Bronchial epithelial cell (primary cell): ENCODE measurements around the gene RAB6B. TPM values are rescaled to one million over a fixed set of nuclear protein-coding genes. Genes with fewer than 3 reads are reported as not detected.

Source experiments
- DNase-seq: peaks from one replicate; pipeline ENCODE4 v3.0.0-alpha.2; 2010; ENCODE audit warnings: low read depth
- FAIRE-seq: peaks from 2 replicates; lab custom pipeline; 2011; peaks lifted over from hg19 to GRCh38; lab: Jason Lieb, UNC
- H3K27me3 ChIP-seq: 2 replicates; pipeline ENCODE4 v1.5.1; 2011; ENCODE audit warnings: low read length; ENCODE audit not compliant: control insufficient read depth, insufficient read depth
- H3K36me3 ChIP-seq: 2 replicates; pipeline ENCODE4 v1.5.1; 2011; ENCODE audit warnings: low read length; ENCODE audit not compliant: control insufficient read depth, insufficient read depth
- H3K4me3 ChIP-seq: 2 replicates; pipeline ENCODE4 v1.5.1; 2011; ENCODE audit warnings: mild to moderate bottlenecking, low read depth, low read length, control low read depth
- total RNA-seq: library from RNA; depleted of rRNA; stranded (reverse); fragments of >200 nt; gene quantifications from 2 replicates; pipeline ENCODE4 v1.2.1, GENCODE V29; 2014
- TF ChIP-seq, protein P1 (sequence below): IDR thresholded peaks from 2 replicates; pipeline ENCODE4 v1.5.1; 2011; ENCODE audit warnings: mild to moderate bottlenecking, moderate library complexity, low read length, control low read depth, inconsistent platforms; ENCODE audit not compliant: insufficient read depth, severe bottlenecking

Gene RAB6B
- total RNA-seq, 1 donor from 2014 or later: under 0.01 TPM

GRCh38 chr3:133775309-133775708 lies 120.4 kb downstream of the RAB6B start:
- no peak for DNase-seq
- TF ChIP-seq, protein P1, sequence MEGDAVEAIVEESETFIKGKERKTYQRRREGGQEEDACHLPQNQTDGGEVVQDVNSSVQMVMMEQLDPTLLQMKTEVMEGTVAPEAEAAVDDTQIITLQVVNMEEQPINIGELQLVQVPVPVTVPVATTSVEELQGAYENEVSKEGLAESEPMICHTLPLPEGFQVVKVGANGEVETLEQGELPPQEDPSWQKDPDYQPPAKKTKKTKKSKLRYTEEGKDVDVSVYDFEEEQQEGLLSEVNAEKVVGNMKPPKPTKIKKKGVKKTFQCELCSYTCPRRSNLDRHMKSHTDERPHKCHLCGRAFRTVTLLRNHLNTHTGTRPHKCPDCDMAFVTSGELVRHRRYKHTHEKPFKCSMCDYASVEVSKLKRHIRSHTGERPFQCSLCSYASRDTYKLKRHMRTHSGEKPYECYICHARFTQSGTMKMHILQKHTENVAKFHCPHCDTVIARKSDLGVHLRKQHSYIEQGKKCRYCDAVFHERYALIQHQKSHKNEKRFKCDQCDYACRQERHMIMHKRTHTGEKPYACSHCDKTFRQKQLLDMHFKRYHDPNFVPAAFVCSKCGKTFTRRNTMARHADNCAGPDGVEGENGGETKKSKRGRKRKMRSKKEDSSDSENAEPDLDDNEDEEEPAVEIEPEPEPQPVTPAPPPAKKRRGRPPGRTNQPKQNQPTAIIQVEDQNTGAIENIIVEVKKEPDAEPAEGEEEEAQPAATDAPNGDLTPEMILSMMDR: no peak
- no peak for FAIRE-seq

More at GRCh38 chr3:133775309-133775708, 120.4 kb downstream of the RAB6B start:
- H3K36me3 ChIP-seq: no peaks in the 10 kb centered on the region
- peaks cover 2% of the 10 kb centered on the region for H3K27me3 ChIP-seq
- H3K4me3 ChIP-seq: no peak overlapping the region

Other genes starting within 250 kb of the RAB6B start
- 12.4 and 14.2 TPM in 2 replicates for gene TOPBP1, start 233.9 kb downstream of the RAB6B start, total RNA-seq
- gene TF, start 149.5 kb downstream of the RAB6B start, total RNA-seq: under 0.01 and 0.13 TPM in 2 replicates
- 81.7 and 111 TPM in 2 replicates for gene SRPRB, start 90.1 kb downstream of the RAB6B start, total RNA-seq
- not detected in 2 replicates for gene SLCO2A1, start 134.0 kb upstream of the RAB6B start, total RNA-seq